Central memory CD8-positive, alpha-beta T cell (primary cell): ENCODE measurements around the gene FAM118A.
A peak's percentile ranks its signal among the peaks of the same experiment; 100 is the strongest.
"Not testable (repeated sequence)": the region's sequence is repeated elsewhere in the genome, so short reads cannot be mapped to it uniquely, and the experiment has no call there.

Experiments used
- ATAC-seq: fragments of 150-1000 bp; cut with Tn5 transposase; replicated peaks from 2 replicates; pipeline ENCODE4 v1.10.0; 2022; ENCODE audit warnings: mild to moderate bottlenecking, moderate FRiP score, moderate number of reproducible peaks; ENCODE audit not compliant: poor library complexity, severe bottlenecking; ENCODE audit errors: extremely low read depth
- DNase-seq, 2 donors: peaks; one replicate each; pipeline ENCODE4 v3.0.0; 2021; ENCODE audit warnings: low spot score in 2 of 2
- H3K27ac Mint-ChIP-seq: one replicate; pipeline ENCODE4 v1.8.0; 2022; ENCODE audit warnings: low read depth, mild to moderate bottlenecking, moderate library complexity, mixed read lengths
- H3K27me3 Mint-ChIP-seq: one replicate; pipeline ENCODE4 v1.8.0; 2022; ENCODE audit warnings: mixed read lengths
- H3K36me3 Mint-ChIP-seq: one replicate; pipeline ENCODE4 v1.8.0; 2022; ENCODE audit warnings: mild to moderate bottlenecking, moderate library complexity, mixed read lengths; ENCODE audit not compliant: insufficient read depth
- H3K4me1 Mint-ChIP-seq: one replicate; pipeline ENCODE4 v1.8.0; 2022; ENCODE audit warnings: mixed read lengths
- H3K4me3 Mint-ChIP-seq: one replicate; pipeline ENCODE4 v1.8.0; 2022; ENCODE audit warnings: mild to moderate bottlenecking, moderate library complexity, mixed read lengths
- H3K9me3 Mint-ChIP-seq: one replicate; pipeline ENCODE4 v1.8.0; 2022; ENCODE audit warnings: mixed read lengths

The FAM118A gene

DNA sequence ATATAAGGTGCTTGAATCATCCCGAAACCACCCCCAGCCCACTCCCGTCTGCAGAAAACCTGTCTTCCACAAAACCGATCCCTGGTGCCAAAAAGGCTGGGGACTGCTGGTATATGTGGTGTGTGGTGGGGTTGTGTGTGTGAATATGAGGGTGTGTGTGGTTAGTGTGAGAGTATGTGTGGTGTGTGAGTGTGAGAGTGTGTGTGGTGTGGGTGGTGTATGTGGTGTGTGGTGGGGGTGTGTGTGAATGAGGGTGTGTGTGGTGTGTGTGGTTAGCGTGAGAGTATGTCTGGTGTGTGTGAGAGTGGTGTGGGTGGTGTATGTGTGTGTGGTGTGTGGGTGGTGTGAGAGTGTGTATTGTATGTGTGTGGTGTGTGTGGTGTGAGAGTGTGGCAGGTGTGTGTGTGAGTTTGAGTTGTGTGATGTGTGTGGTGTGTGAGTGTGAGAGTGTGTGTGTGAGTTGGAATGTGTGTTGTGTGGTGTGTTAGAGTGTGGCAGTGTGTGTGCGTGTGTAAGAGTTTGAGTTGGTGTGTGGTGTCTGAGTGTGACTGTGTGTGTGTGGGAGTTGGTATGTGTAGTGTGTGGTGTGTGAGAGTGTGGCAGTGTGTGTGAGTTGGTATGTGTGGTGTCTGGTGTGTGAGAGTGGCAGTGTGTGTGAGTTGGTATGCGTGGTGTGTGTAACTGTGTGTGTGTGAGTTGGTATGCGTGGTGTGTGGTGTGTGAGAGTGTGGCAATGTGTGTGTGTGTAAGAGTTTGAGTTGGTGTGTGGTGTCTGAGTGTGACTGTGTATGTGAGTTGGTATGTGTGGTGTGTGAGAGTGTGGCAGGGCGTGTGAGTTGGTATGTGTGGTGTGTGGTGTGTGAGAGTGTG is 18.4 kb upstream of the FAM118A start:
- H3K27me3 Mint-ChIP-seq, result no peaks in the 10 kb centered on the region
- DNase-seq, result peak in 1 of 2 donors; percentile 25

DNA sequence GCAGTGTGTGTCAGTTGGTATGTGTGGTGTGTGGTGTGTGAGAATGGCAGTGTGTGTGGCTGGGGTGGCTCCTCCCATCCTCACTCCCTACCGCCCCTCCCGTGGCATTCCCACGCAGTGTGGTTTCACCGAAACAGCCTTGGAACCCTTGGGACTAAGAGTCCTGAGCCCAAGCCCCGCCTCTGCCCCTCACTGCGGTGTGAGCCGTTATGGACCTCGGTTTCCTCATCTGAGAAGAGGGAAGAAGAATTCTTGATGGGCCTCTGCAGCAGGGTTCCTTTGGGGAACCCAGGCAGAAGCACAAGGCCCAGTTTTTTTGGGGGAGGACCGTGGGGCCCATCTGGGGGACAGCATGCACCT is 17.8 kb upstream of the FAM118A start:
- Mint-ChIP-seq H3K4me1 (peaks cover 6% of the 10 kb centered on the region), H3K4me3 (no peak overlapping the region), H3K27me3 (no peaks in the 10 kb centered on the region), H3K9me3 (no peaks in the 10 kb centered on the region), H3K36me3 (peaks cover 2% of the 10 kb centered on the region), H3K27ac (no peak overlapping the region)
- DNase-seq (no peak), ATAC-seq (no peak)

More for the DNA sequence above, 18.4 kb upstream of the FAM118A start:
- peak; percentile 63 for ATAC-seq
- Mint-ChIP-seq H3K4me1 (peaks cover under 1% of the 10 kb centered on the region), H3K27ac (no peak overlapping the region), H3K36me3 (peaks cover 2% of the 10 kb centered on the region), H3K4me3 (no peak overlapping the region), H3K9me3 (no peaks in the 10 kb centered on the region)

DNA sequence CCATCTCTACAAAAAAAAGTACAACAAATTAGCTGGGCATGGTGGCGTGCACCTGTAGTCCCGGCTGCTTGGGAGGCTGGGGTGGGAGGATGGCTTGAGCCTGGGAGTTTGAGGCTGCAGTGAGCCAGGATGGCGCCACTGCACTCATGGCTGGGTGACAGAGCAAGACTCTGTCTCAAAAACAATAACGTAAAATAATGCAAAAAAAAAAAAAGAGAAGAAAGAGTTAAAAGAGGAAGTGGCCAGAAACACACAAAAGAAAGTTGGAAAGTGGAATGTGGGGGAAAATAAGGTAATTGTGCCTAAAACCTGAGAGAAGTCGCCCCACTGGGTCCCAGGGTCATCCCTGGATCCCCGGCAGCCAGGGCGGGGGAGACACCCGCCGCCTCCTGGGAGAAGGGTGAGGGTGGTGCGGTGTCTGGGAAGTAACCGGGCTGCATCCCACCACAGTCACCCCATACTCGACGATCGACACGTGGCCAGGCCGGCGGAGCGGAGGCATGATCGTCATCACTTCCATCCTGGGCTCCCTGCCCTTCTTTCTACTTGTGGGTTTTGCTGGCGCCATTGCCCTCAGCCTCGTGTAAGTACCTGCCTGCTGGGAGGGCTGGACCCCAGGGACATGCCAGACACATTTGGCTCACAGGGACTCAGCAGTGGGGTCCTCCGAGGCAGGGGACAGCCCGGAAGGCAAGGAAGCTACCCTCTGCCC is 16.8 kb upstream of the FAM118A start:
- no peaks in the 10 kb centered on the region for H3K27me3 Mint-ChIP-seq
- peaks cover 8% of the 10 kb centered on the region for H3K4me1 Mint-ChIP-seq
- H3K27ac Mint-ChIP-seq, result no peak overlapping the region

DNA sequence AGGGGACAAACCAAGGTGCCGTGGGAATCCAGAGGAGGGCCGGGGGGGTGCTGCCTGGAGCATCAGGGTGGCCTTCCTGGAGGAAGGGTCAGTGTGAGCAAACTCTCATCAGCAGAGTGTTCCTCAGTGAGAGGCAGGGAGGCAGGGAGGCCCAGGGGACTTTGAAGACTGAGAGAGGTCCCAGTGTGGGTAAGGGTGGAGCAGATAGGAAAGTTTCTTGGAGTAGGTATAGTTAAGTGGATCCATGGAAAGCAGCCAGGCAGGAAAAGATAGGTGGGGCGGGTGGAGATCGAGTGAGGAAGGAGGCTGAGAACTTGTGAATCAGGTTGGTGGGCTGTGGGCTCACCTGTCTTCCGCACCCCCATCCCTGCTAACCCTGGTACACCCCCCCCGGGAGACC is 15.7 kb upstream of the FAM118A start:
- DNase-seq, result no peak
- no peak overlapping the region for H3K4me3 Mint-ChIP-seq
- no peak for ATAC-seq
- H3K27ac Mint-ChIP-seq, result no peak overlapping the region
- H3K9me3 Mint-ChIP-seq, result no peaks in the 10 kb centered on the region
- H3K4me1 Mint-ChIP-seq, result peaks cover 8% of the 10 kb centered on the region
- peaks cover 2% of the 10 kb centered on the region for H3K36me3 Mint-ChIP-seq
- no peaks in the 10 kb centered on the region for H3K27me3 Mint-ChIP-seq

More for the DNA sequence above, 16.8 kb upstream of the FAM118A start:
- Mint-ChIP-seq H3K36me3 (peaks cover 2% of the 10 kb centered on the region), H3K9me3 (no peaks in the 10 kb centered on the region), H3K4me3 (no peak overlapping the region)
- ATAC-seq (no peak), DNase-seq (no peak)

DNA sequence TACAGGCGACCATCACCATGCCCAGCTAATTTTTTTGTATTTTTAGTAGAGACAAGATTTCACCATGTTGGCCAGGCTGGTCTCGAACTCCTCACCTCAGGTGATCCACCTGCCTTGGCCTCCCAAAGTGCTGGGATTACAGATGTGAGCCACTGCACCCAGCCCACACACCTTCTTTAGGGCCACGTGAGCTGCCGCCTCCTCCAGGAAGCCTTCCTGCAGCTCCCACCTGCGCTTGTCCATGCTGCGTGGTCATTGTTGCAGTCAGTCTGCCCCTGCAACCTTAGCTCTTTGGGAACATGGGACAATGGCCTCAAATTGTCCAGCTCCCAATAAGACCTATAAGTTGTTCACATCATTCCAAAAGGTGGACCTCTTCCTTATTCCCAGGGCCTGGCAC is 14.7 kb upstream of the FAM118A start:
- H3K9me3 Mint-ChIP-seq, result not testable (repeated sequence)

DNA sequence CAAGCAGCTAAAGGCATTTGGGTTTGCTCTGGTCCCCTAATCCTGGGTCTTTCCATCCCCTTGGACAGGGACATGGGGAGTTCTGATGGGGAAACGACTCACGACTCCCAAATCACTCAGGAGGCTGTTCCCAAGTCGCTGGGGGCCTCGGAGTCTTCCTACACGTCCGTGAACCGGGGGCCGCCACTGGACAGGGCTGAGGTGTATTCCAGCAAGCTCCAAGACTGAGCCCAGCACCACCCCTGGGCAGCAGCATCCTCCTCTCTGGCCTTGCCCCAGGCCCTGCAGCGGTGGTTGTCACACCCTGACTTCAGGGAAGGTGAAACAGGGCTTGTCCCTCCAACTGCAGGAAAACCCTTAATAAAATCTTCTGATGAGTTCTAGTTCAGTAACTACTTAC is 14.2 kb upstream of the FAM118A start:
- no peak for ATAC-seq
- Mint-ChIP-seq H3K27ac (no peak overlapping the region), H3K9me3 (no peaks in the 10 kb centered on the region), H3K4me3 (no peak overlapping the region), H3K27me3 (no peaks in the 10 kb centered on the region), H3K4me1 (peaks cover 8% of the 10 kb centered on the region), H3K36me3 (peaks cover 2% of the 10 kb centered on the region)
- no peak for DNase-seq

More for the DNA sequence above, 14.7 kb upstream of the FAM118A start:
- not testable (repeated sequence) for H3K36me3 Mint-ChIP-seq, H3K4me3 Mint-ChIP-seq, ATAC-seq, H3K27me3 Mint-ChIP-seq, H3K4me1 Mint-ChIP-seq, H3K27ac Mint-ChIP-seq, DNase-seq

DNA sequence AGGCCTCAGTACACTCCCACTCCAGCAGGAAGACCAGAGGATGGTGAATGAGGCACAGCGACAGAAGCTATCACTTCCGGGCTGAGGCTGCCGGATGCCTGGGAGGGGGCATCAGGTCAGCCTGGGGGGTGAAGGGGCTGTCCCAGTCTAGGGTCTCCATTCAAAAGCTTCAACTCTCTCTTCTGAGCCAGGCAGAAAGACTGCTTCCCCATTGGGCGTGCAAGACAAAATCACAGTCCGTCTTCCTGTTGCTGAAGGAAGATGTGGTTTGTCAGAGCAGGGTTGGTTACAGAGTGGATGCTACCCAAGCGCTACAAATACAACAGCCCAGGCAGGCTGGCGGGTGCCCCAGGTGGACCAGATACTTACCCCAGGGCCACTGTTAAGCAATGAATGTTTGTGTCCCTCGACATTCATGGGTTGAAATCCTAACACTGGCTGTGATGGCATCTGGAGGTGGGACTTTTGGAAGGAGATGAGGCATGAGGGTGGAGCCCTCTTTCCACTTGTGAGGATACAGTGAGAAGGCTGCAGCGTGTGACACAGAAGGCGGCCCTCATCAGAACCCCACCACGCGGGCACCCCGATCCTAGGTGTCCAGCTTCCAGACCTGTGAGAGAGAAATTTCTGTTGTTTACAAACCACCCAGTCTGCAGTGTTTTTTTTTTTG is 13.0 kb upstream of the FAM118A start:
- Mint-ChIP-seq H3K4me1 (peaks cover 8% of the 10 kb centered on the region), H3K4me3 (no peak overlapping the region), H3K27ac (peak overlapping the region; percentile 77), H3K27me3 (no peaks in the 10 kb centered on the region), H3K9me3 (no peaks in the 10 kb centered on the region), H3K36me3 (peaks cover 2% of the 10 kb centered on the region)
- DNase-seq, result peak in 1 of 2 donors; percentile 27
- peak; percentile 93 for ATAC-seq

DNA sequence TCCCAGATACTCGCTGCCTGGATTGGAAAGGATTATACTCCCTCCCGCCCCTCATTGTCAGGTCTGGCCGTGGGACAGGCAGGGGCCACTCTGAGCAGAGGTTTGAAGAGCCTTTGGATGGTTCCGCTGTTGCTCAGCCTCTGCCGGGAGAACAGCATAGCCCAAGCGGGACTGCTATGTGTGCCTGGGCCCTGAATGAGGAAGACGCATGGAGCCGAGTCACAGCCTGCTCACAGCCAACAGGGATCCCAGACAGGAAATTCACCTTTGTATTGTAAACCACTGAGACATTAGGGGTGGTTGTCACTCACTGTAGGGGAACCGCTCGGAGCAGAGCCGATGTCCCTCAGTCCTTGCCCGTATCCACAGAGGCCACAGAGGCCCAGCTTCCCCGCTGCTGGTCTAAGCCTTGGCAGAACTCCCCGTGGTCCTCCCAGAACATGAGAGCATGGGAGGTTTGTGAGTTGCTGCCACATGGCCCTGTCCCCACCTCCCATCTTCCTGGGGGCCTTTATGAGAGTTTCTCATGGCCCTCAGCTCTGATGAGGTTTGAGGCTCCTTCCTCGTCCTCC is 10.7 kb upstream of the FAM118A start:
- no peak overlapping the region for H3K4me3 Mint-ChIP-seq

DNA sequence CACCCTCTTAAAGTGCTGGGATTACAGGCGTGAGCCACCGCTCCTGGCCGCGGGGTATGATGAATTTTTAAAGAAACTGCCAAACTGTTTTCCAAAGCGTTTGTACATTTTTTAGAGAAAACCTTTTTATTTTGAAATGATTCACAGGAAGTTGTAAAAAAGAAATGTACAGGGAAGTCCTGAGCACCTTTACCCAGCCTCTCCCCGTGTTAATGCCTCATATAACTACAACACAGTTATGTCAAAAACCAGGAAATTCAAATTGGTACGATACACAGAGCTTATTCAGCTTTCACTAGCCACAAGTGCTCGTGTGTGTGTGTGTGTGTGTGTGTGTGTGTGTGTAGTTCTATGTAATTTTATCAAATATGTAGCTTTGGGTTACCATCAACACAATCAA is 7.0 kb upstream of the FAM118A start:
- Mint-ChIP-seq H3K27ac (no peak overlapping the region), H3K27me3 (no peaks in the 10 kb centered on the region)
- no peak for ATAC-seq

More for the DNA sequence above, 10.7 kb upstream of the FAM118A start:
- DNase-seq (no peak), ATAC-seq (no peak)
- Mint-ChIP-seq H3K4me1 (peaks cover 8% of the 10 kb centered on the region), H3K36me3 (no peaks in the 10 kb centered on the region), H3K27me3 (no peaks in the 10 kb centered on the region), H3K9me3 (no peaks in the 10 kb centered on the region), H3K27ac (no peak overlapping the region)

DNA sequence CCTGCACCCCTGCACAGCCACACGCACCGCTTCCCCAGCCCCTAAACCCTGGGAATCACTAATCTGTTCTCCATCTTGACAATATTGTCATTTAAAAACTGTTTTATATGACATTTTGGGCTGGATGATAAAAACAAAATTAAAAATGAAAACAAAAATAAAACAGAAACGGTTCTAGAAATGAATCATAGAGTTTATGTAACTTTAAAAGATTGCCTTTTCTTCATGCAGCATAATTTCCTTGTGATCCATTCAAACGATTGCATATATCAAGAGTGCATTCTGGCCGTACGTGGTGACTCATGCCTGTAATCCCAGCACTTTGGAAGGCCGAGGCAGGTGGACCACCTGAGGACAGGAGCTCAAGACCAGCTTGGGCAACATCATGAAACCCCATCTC is 6.6 kb upstream of the FAM118A start:
- Mint-ChIP-seq H3K4me3 (no peak overlapping the region), H3K9me3 (no peaks in the 10 kb centered on the region), H3K4me1 (no peaks in the 10 kb centered on the region), H3K27me3 (no peaks in the 10 kb centered on the region), H3K27ac (no peak overlapping the region), H3K36me3 (no peaks in the 10 kb centered on the region)
- ATAC-seq (no peak), DNase-seq (no peak)

More for the DNA sequence above, 7.0 kb upstream of the FAM118A start:
- no peak for DNase-seq
- Mint-ChIP-seq H3K4me1 (no peaks in the 10 kb centered on the region), H3K4me3 (no peak overlapping the region), H3K36me3 (no peaks in the 10 kb centered on the region), H3K9me3 (no peaks in the 10 kb centered on the region)

DNA sequence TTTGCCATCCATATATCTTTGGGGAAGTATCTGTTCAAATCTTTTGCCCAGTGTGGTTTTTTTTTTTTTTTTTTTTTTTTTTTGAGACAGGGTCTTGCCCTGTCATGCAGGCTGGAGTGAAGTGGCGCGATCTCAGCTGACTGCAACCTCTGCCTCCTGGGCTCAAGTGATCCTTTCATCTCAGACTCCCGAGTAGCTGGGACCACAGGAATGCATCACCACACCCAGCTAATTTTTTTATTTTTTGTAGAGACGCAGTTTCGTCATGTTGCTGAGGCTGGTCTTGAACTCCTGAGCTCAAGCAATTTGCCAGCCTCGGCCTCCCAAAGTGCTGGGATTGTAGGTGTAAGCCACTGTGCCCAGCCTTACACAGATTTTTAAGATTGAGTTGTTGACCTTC is 4.8 kb upstream of the FAM118A start:
- ATAC-seq, result no peak
- no peak for DNase-seq
- peaks cover 9% of the 10 kb centered on the region for H3K4me1 Mint-ChIP-seq
- H3K4me3 Mint-ChIP-seq, result no peak overlapping the region
- H3K27me3 Mint-ChIP-seq, result no peaks in the 10 kb centered on the region
- H3K9me3 Mint-ChIP-seq, result no peaks in the 10 kb centered on the region
- no peak overlapping the region for H3K27ac Mint-ChIP-seq
- peaks cover 8% of the 10 kb centered on the region for H3K36me3 Mint-ChIP-seq

DNA sequence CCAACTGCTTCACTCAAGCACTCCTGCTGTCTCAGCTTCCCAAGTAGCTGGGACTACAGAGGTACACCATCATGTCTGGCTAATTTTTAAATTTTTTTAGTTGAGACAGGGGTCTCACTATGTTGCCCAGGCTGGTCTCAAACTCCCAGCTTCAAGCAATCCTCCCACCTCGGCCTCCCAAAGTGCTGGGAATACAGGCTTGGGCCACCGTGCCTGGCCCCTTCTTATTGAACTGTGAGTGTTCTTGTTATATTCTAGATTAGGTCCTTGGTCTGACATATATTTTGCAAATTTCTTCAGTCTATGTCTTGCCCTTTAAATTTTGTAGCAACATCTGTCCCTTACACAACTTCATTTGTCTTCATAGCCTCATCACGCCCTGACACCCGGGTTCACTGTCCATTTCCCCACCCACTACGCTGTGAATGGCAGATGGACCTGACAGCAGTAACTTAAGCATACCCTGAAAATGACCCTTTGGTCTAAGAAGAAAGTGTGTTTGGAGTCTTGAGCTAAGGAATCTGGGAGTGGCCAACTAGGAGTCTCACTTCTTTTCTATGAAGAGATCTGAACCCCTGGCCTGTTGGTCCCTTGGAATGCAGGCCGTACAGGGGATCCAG is 4.2 kb upstream of the FAM118A start:
- H3K27me3 Mint-ChIP-seq, result no peaks in the 10 kb centered on the region
- H3K4me3 Mint-ChIP-seq, result no peak overlapping the region
- DNase-seq (no peak), ATAC-seq (no peak)
- H3K27ac Mint-ChIP-seq, result no peak overlapping the region
- H3K36me3 Mint-ChIP-seq, result peaks cover 8% of the 10 kb centered on the region
- H3K4me1 Mint-ChIP-seq, result peaks cover 12% of the 10 kb centered on the region
- no peaks in the 10 kb centered on the region for H3K9me3 Mint-ChIP-seq
